Neural cell (in vitro differentiated cells): ENCODE results near the gene GIT2. TPM values are rescaled to one million over a fixed set of nuclear protein-coding genes. Genes with fewer than 3 reads are reported as not detected.
"Not testable (repeated sequence)": the region's sequence is repeated elsewhere in the genome, so short reads cannot be mapped to it uniquely, and the experiment has no call there.

Source experiments
- H2AFZ ChIP-seq: fragments of 200-600, 300-800 bp; sonication (generic), shearing (Covaris generic); 2 replicates; pipeline ENCODE4 v1.6.0; 2014; ENCODE audit warnings: low read depth, mild to moderate bottlenecking, antibody characterized with exemption, low read length, moderate library complexity
- H3F3A ChIP-seq: fragments of 200-600 bp; shearing (Covaris generic); 2 replicates; pipeline ENCODE4 v1.6.1; 2016; ENCODE audit warnings: mild to moderate bottlenecking, moderate library complexity, mixed read lengths, antibody characterized with exemption, low read length; ENCODE audit not compliant: insufficient read depth, poor library complexity, severe bottlenecking
- H3K27ac ChIP-seq: fragments of 200-600, 300-800 bp; sonication (generic), shearing (Covaris generic); 2 replicates; pipeline ENCODE4 v1.5.1; 2014; ENCODE audit warnings: mild to moderate bottlenecking, low read length, moderate library complexity
- H3K27me3 ChIP-seq: fragments of 300-800, 200-600 bp; sonication (generic), shearing (Covaris generic); 2 replicates; pipeline ENCODE4 v1.6.0; 2014; ENCODE audit warnings: mild to moderate bottlenecking, low read depth, low read length, moderate library complexity; ENCODE audit not compliant: insufficient read depth
- H3K36me3 ChIP-seq: fragments of 300-800, 200-600 bp; sonication (generic), shearing (Covaris generic); 2 replicates; pipeline ENCODE4 v1.5.1; 2014; ENCODE audit warnings: mild to moderate bottlenecking, antibody characterized with exemption, low read length, moderate library complexity; ENCODE audit not compliant: insufficient read depth
- H3K4me2 ChIP-seq: fragments of 300-800, 200-600 bp; sonication (generic), shearing (Covaris generic); 2 replicates; pipeline ENCODE4 v1.6.0; 2014; ENCODE audit warnings: mild to moderate bottlenecking, low read length
- H3K4me3 ChIP-seq: fragments of 300-800, 200-600 bp; sonication (generic), shearing (Covaris generic); 2 replicates; pipeline ENCODE4 v1.5.1; 2014; ENCODE audit warnings: mild to moderate bottlenecking, low read length, moderate library complexity
- H3K79me2 ChIP-seq: fragments of 200-600 bp; shearing (Covaris generic); replicated peaks from 2 replicates; pipeline ENCODE4 v1.6.0; 2014; ENCODE audit warnings: mild to moderate bottlenecking, low read length, moderate library complexity; ENCODE audit not compliant: insufficient read depth
- H3K9ac ChIP-seq: fragments of 300-800, 200-600 bp; sonication (generic), shearing (Covaris generic); 2 replicates; pipeline ENCODE4 v1.6.1; 2016; ENCODE audit warnings: mild to moderate bottlenecking, low read length, mixed read lengths
- H3K9me2 ChIP-seq: fragments of 200-600 bp; shearing (Covaris generic); 2 replicates; pipeline ENCODE4 v1.6.1; 2016; ENCODE audit warnings: mild to moderate bottlenecking, low read length, mixed read lengths; ENCODE audit not compliant: insufficient read depth
- H3K9me3 ChIP-seq: fragments of 200-600, 300-800 bp; sonication (generic), shearing (Covaris generic); 2 replicates; pipeline ENCODE4 v1.6.1; 2016; ENCODE audit warnings: mild to moderate bottlenecking, mixed run types, low read length, moderate library complexity, mixed read lengths
- H4K20me1 ChIP-seq: fragments of 200-600 bp; shearing (Covaris generic); 2 replicates; pipeline ENCODE4 v1.6.1; 2016; ENCODE audit warnings: mild to moderate bottlenecking, mixed run types; ENCODE audit not compliant: insufficient read depth
- CTCF ChIP-seq: fragments of 450-650 bp; IDR thresholded peaks from 2 replicates; pipeline ENCODE4 v1.5.1; 2014; ENCODE audit warnings: antibody characterized with exemption, mild to moderate bottlenecking, moderate library complexity; ENCODE audit not compliant: poor library complexity, severe bottlenecking
- EP300 ChIP-seq: fragments of 450-650 bp; conservative IDR thresholded peaks from 2 replicates; pipeline ENCODE4 v1.6.1; 2014; ENCODE audit warnings: antibody characterized with exemption, mild to moderate bottlenecking, moderate library complexity; ENCODE audit not compliant: poor library complexity, severe bottlenecking
- EZH2 ChIP-seq: fragments of 200-600, 300-800 bp; shearing (Covaris generic), sonication (generic); IDR thresholded peaks from 2 replicates; pipeline ENCODE4 v1.6.1; 2014; ENCODE audit warnings: antibody characterized with exemption, low read length, borderline replicate concordance, mild to moderate bottlenecking; ENCODE audit not compliant: insufficient read depth, poor library complexity, severe bottlenecking
- MXI1 ChIP-seq: fragments of 450-650 bp; conservative IDR thresholded peaks from 2 replicates; pipeline ENCODE4 v1.6.1; 2014; ENCODE audit warnings: antibody characterized with exemption, mild to moderate bottlenecking; ENCODE audit not compliant: poor library complexity, severe bottlenecking
- POLR2AphosphoS5 ChIP-seq: IDR thresholded peaks from 2 replicates; pipeline ENCODE4 v1.6.1; 2012
- RAD21 ChIP-seq: fragments of 450-650 bp; conservative IDR thresholded peaks from 2 replicates; pipeline ENCODE4 v1.6.1; 2014; ENCODE audit warnings: antibody characterized with exemption, mild to moderate bottlenecking, moderate library complexity
- REST ChIP-seq: IDR thresholded peaks from 2 replicates; pipeline ENCODE4 v1.6.1; 2012; ENCODE audit warnings: borderline replicate concordance
- SMC3 ChIP-seq: fragments of 450-650 bp; conservative IDR thresholded peaks from 2 replicates; pipeline ENCODE4 v1.6.1; 2014; ENCODE audit warnings: antibody characterized with exemption, mild to moderate bottlenecking, moderate library complexity; ENCODE audit not compliant: poor library complexity
- TAF1 ChIP-seq: IDR thresholded peaks from 2 replicates; pipeline ENCODE4 v1.6.1; 2012; ENCODE audit warnings: low read depth
- polyA plus RNA-seq: library from polyadenylated mRNA; depleted of rRNA; stranded (reverse); fragments of >200 nt; gene quantifications from 2 replicates; pipeline ENCODE4 v1.2.3, GENCODE V29; 2014

The GIT2 gene
- polyA plus RNA-seq, 1 donor from 2014 or later = 14.2 TPM

- no peaks in the 10 kb centered on the region for H4K20me1 ChIP-seq
- H3K9ac ChIP-seq = no peak overlapping the region
- no peaks in the 10 kb centered on the region for H3F3A ChIP-seq
- H3K27ac ChIP-seq = no peak overlapping the region
- H3K9me3 ChIP-seq = no peaks in the 10 kb centered on the region
- H3K36me3 ChIP-seq = no peaks in the 10 kb centered on the region
- no peak overlapping the region for H3K4me2 ChIP-seq
- TF ChIP-seq REST (no peak), TAF1 (no peak), SMC3 (no peak), MXI1 (no peak), POLR2AphosphoS5 (no peak), CTCF (no peak), RAD21 (no peak), EP300 (no peak), EZH2 (no peak)
- no peak overlapping the region for H3K4me3 ChIP-seq
- no peaks in the 10 kb centered on the region for H3K9me2 ChIP-seq
- no peak overlapping the region for H2AFZ ChIP-seq
- no peaks in the 10 kb centered on the region for H3K79me2 ChIP-seq
- no peaks in the 10 kb centered on the region for H3K27me3 ChIP-seq
Observed at GRCh38 chr12:109930028-109930800, 66.0 kb downstream of the GIT2 start.

- H3K27ac ChIP-seq, H3K9me2 ChIP-seq, H3K9me3 ChIP-seq, H3K4me2 ChIP-seq, H3K27me3 ChIP-seq, H3K36me3 ChIP-seq, H3K4me3 ChIP-seq, H2AFZ ChIP-seq, H3K79me2 ChIP-seq, H3K9ac ChIP-seq, H4K20me1 ChIP-seq, H3F3A ChIP-seq: not testable (repeated sequence)
Observed at GRCh38 chr12:109929326-109929725, 66.8 kb downstream of the GIT2 start.
